ENCODE measurements around the gene MRPL44. TPM values are rescaled to one million over a fixed set of nuclear protein-coding genes. Genes with fewer than 3 reads are reported as not detected.
"Not testable (repeated sequence)": the region's sequence is repeated elsewhere in the genome, so short reads cannot be mapped to it uniquely, and the experiment has no call there.

Gene MRPL44
- total RNA-seq, 2 experiments from 2014 or later = 37.5 to 39.7 TPM

- DNase-seq (no peak), ATAC-seq (no peak)
- Mint-ChIP-seq H3K36me3 (ENCODE audit: low read depth) (peaks cover 37% of the 10 kb centered on the region), H3K27ac (peak overlapping the region; percentile 78), H3K4me1 (peaks cover 77% of the 10 kb centered on the region), H3K27me3 (no peaks in the 10 kb centered on the region), H3K9me3 (ENCODE audit: low read depth) (peaks cover 5% of the 10 kb centered on the region), H3K4me3 (no peak overlapping the region)
- intact Hi-C loops (cut with DNase I, micrococcal nuclease) = loop anchor here (2.0 to 5.0 kb wide), 3 partner anchors 40 to 123 kb away; no protein-coding TSS in a partner anchor
- CTCF ChIA-PET = interaction anchor here (0.6 to 1.2 kb wide), 3 partner anchors 54 to 126 kb away, joined by 3 to 4 read pairs (median 3); no protein-coding TSS in a partner anchor
- POLR2A ChIA-PET = no interaction called here
Measured at GRCh38 chr2:223937535-223937934, 19.7 kb upstream of the MRPL44 start.

DNA sequence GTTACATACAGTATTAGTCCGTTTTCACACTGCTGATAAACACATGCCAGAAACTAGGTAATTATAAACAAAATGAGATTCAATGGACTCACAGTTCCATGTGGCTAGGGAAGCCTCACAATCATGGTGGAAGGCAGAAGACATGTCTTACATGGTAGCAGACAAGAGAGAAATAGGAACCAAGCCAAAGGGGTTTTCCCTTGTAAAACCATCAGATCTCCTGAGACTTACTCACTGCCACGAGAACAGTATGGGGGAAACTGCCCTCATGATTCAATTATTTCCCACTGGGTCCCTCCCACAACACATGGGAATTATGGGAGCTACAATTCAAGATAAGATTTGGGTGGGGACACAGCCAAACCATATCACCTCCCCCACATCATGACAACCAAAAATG lies 17.8 kb upstream of the MRPL44 start:
- intact Hi-C loops (cut with DNase I, micrococcal nuclease) = loop anchor here in 1 of 2 experiments (5.0 kb wide), 1 partner anchor 42 kb away; no protein-coding TSS in a partner anchor
- ChIA-PET POLR2A (interaction anchor here (0.7 kb wide), 1 partner anchor 110 kb away, joined by 3 read pairs; no protein-coding TSS in a partner anchor), CTCF (interaction anchor here (1.2 kb wide), 1 partner anchor 31 kb away, joined by 3 read pairs; no protein-coding TSS in a partner anchor)
- H3K27me3 Mint-ChIP-seq; H3K4me3 Mint-ChIP-seq; H3K9me3 Mint-ChIP-seq (ENCODE audit: low read depth); DNase-seq: not testable (repeated sequence)
- Mint-ChIP-seq H3K36me3 (ENCODE audit: low read depth) (peaks cover 45% of the 10 kb centered on the region), H3K4me1 (peaks cover 75% of the 10 kb centered on the region), H3K27ac (peak overlapping the region; percentile 82)
- peak; percentile 14 for ATAC-seq

- Mint-ChIP-seq H3K9me3 (ENCODE audit: low read depth) (peaks cover 7% of the 10 kb centered on the region), H3K27ac (peak overlapping the region; percentile 99), H3K4me1 (peaks cover 65% of the 10 kb centered on the region), H3K27me3 (peaks cover 1% of the 10 kb centered on the region), H3K4me3 (peak overlapping the region; percentile 61), H3K36me3 (ENCODE audit: low read depth) (peaks cover 44% of the 10 kb centered on the region)
- DNase-seq = peak; percentile 90
- ChIA-PET CTCF (interaction anchor here (0.6 to 1.6 kb wide), 13 partner anchors 8 to 986 kb away, joined by 3 to 10 read pairs (median 4); no protein-coding TSS in a partner anchor), POLR2A (interaction anchor here (0.6 to 1.1 kb wide), 10 partner anchors 8 to 1289 kb away, joined by 3 to 20 read pairs (median 5); no protein-coding TSS in a partner anchor)
- intact Hi-C loops (cut with DNase I, micrococcal nuclease) = loop anchor here (1.0 to 10.0 kb wide), 6 partner anchors 16 to 1079 kb away; partner anchors contain the start of genes ACSL3 (in 1 of the 2) and MRPL44 (in 1 of the 2)
- ATAC-seq = peak; percentile 85
Measured at GRCh38 chr2:223941579-223942277, 15.5 kb upstream of the MRPL44 start.

DNA sequence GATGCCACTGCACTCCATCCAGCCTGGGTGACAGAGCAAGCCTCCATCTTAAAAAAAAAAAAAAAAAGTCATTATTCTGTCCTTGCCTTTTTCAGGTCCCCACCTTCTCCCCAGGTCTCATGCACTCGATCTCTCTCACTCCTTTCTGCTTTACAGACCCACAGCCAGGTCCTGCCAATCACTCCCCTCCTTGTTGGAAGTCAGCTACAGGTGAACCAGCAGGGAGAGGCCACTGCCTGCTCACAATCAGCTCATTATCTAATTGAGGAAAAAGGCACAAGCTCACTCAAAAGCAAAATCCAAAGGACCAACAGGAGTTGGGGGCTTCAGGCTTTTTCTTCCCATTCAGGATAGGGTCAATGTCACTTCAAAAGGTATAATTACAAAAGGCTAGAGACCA lies 14.1 kb upstream of the MRPL44 start:
- ATAC-seq = no peak
- H3K4me1 Mint-ChIP-seq = peaks cover 64% of the 10 kb centered on the region
- CTCF ChIA-PET = interaction anchor here (1.0 to 1.3 kb wide), 3 partner anchors 12 to 163 kb away, joined by 3 to 5 read pairs (median 3); no protein-coding TSS in a partner anchor

DNA sequence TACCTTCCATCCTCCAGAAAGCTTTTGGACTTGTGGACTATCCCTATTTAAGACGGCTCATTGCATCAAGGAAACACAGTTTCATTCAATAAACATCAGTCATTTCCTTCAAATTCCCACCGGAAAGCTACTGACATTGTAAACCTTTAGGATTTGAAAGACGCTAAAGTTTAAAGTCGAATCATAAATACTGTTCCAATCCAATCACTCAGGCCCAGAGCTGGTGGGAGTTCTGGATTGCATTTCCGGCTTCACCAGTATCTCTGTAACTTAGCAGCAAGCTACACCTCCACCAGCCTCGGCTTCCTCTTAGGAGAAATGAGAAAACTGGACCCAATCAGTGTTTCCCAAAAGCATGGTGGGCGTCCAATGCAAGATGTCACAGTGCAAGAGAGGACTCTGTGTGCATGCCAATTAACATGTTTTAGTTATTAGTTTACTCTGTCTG lies 13.7 kb upstream of the MRPL44 start:
- Mint-ChIP-seq H3K4me1 (peaks cover 63% of the 10 kb centered on the region), H3K4me3 (peak overlapping the region; percentile 90), H3K9me3 (ENCODE audit: low read depth) (peaks cover 5% of the 10 kb centered on the region), H3K27me3 (peaks cover 1% of the 10 kb centered on the region), H3K36me3 (ENCODE audit: low read depth) (peaks cover 35% of the 10 kb centered on the region), H3K27ac (peak overlapping the region; percentile 90)
- CTCF ChIA-PET = interaction anchor here (1.0 to 1.3 kb wide), 3 partner anchors 12 to 163 kb away, joined by 3 to 5 read pairs (median 3); no protein-coding TSS in a partner anchor
- intact Hi-C loops (cut with DNase I, micrococcal nuclease) = loop anchor here (2.0 to 10.0 kb wide), 6 partner anchors 183 to 1081 kb away; partner anchors contain the start of genes ACSL3 (in 1 of the 2) and CUL3 (in 1 of the 2)
- POLR2A ChIA-PET = interaction anchor here (0.6 kb wide), 1 partner anchor 56 kb away, joined by 3 read pairs; no protein-coding TSS in a partner anchor
- no peak for DNase-seq
- ATAC-seq = no peak

More for the DNA sequence above, 14.1 kb upstream of the MRPL44 start:
- Mint-ChIP-seq H3K9me3 (ENCODE audit: low read depth) (peaks cover 5% of the 10 kb centered on the region), H3K27me3 (peaks cover 1% of the 10 kb centered on the region), H3K4me3 (peak overlapping the region; percentile 90), H3K36me3 (ENCODE audit: low read depth) (peaks cover 37% of the 10 kb centered on the region), H3K27ac (peak overlapping the region; percentile 90)
- POLR2A ChIA-PET = interaction anchor here (0.6 kb wide), 1 partner anchor 57 kb away, joined by 3 read pairs; no protein-coding TSS in a partner anchor
- intact Hi-C loops (cut with DNase I, micrococcal nuclease) = loop anchor here (2.0 to 10.0 kb wide), 5 partner anchors 182 to 1081 kb away; partner anchors contain the start of gene ACSL3 (in 1 of the 2)
- no peak for DNase-seq

DNA sequence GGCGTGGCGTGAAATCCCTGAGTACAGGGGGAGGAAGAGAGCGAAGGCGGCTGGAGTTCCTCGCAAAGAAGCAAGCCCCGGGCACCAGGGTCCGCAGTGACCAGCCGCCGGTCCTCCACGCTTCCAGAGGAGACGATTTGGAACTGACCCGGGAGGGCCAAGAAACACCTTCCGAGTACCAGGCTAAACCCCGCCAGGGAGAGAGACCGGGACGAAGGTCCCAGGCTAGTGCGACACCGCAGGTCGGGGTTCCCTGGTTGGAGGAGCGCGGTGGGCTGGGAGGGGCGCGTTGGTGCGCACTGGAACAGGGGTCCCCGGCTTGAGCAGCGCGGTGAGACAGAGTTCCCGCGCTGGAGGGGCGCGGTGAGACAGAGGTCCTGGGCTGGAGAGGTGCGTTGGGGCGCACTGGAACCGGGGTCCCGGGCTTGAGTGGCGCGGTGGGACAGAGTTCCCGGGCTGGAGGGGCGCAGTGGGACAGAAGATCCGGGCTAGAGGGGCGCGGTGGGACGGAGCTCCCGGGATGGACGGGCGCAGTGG lies 13.0 kb upstream of the MRPL44 start:
- Mint-ChIP-seq H3K4me3 (peak overlapping the region; percentile 90), H3K36me3 (ENCODE audit: low read depth) (peaks cover 29% of the 10 kb centered on the region), H3K9me3 (ENCODE audit: low read depth) (peaks cover 5% of the 10 kb centered on the region), H3K27ac (peak overlapping the region; percentile 90), H3K27me3 (peaks cover 1% of the 10 kb centered on the region), H3K4me1 (peaks cover 62% of the 10 kb centered on the region)
- CTCF ChIA-PET = interaction anchor here (1.3 to 1.9 kb wide), 2 partner anchors 11 to 26 kb away, joined by 5 to 6 read pairs; no protein-coding TSS in a partner anchor
- intact Hi-C loops (cut with DNase I, micrococcal nuclease) = loop anchor here (2.0 to 10.0 kb wide), 5 partner anchors 249 to 1082 kb away; partner anchors contain the start of genes ACSL3 (in 1 of the 2) and CUL3 (in 1 of the 2)
- DNase-seq = peak; percentile 58
- POLR2A ChIA-PET = no interaction called here
- ATAC-seq = no peak

GRCh38 chr2:223944703-223945531 lies 12.3 kb upstream of the MRPL44 start, which contains the start of gene WDFY1:
TSS of gene WDFY1 (minus strand) at chr2:223945335. CDS start at chr2:223945284, 51 bp downstream.
- Mint-ChIP-seq H3K36me3 (ENCODE audit: low read depth) (peaks cover 22% of the 10 kb centered on the region), H3K4me3 (peak within 1 kb of the TSS; percentile 90), H3K27me3 (peaks cover 1% of the 10 kb centered on the region), H3K27ac (peak within 1 kb of the TSS; percentile 90), H3K4me1 (peaks cover 62% of the 10 kb centered on the region), H3K9me3 (ENCODE audit: low read depth) (peaks cover 5% of the 10 kb centered on the region)
- DNase-seq (peak; percentile 90), ATAC-seq (peak; percentile 52)
- ChIA-PET CTCF (interaction anchor here (0.9 to 1.9 kb wide), 2 partner anchors 25 to 184 kb away, joined by 3 to 6 read pairs; no protein-coding TSS in a partner anchor), POLR2A (interaction anchor here (0.6 kb wide), 1 partner anchor 16 kb away, joined by 3 read pairs; no protein-coding TSS in a partner anchor)
- intact Hi-C loops (cut with DNase I, micrococcal nuclease) = loop anchor here (1.0 to 10.0 kb wide), 7 partner anchors 12 to 1523 kb away; partner anchors contain the start of genes MRPL44 (in 2 of the 2), ACSL3 (in 1 of the 2), CUL3 (in 1 of the 2) and SGPP2 (in 1 of the 2)

GRCh38 chr2:223945755-223946154 lies 11.5 kb upstream of the MRPL44 start:
- H3K4me3 Mint-ChIP-seq = peak overlapping the region; percentile 90
- ChIA-PET CTCF (interaction anchor here (1.9 kb wide), 1 partner anchor 25 kb away, joined by 6 read pairs; no protein-coding TSS in a partner anchor), POLR2A (no interaction called here)
- DNase-seq (no peak), ATAC-seq (no peak)
- peaks cover 1% of the 10 kb centered on the region for H3K27me3 Mint-ChIP-seq
- peak overlapping the region; percentile 80 for H3K27ac Mint-ChIP-seq
- peaks cover 17% of the 10 kb centered on the region for H3K36me3 Mint-ChIP-seq (ENCODE audit: low read depth)
- intact Hi-C loops (cut with DNase I, micrococcal nuclease) = loop anchor here (1.0 to 10.0 kb wide), 4 partner anchors 12 to 1523 kb away; partner anchors contain the start of genes MRPL44 (in 2 of the 2), CUL3 (in 1 of the 2) and SGPP2 (in 1 of the 2)
- H3K9me3 Mint-ChIP-seq (ENCODE audit: low read depth) = peaks cover 5% of the 10 kb centered on the region
- peaks cover 67% of the 10 kb centered on the region for H3K4me1 Mint-ChIP-seq

GRCh38 chr2:223947711-223948205 lies 9.5 kb upstream of the MRPL44 start:
- ATAC-seq (no peak), DNase-seq (no peak)
- Mint-ChIP-seq H3K27ac (peak overlapping the region; percentile 78), H3K4me1 (peaks cover 66% of the 10 kb centered on the region), H3K36me3 (ENCODE audit: low read depth) (peaks cover 10% of the 10 kb centered on the region), H3K27me3 (peaks cover 1% of the 10 kb centered on the region), H3K9me3 (ENCODE audit: low read depth) (peaks cover 1% of the 10 kb centered on the region), H3K4me3 (no peak overlapping the region)
- ChIA-PET CTCF (no interaction called here), POLR2A (no interaction called here)
- intact Hi-C loops (cut with DNase I, micrococcal nuclease) = loop anchor here (5.0 to 10.0 kb wide), 2 partner anchors 253 to 1525 kb away; partner anchors contain the start of gene SGPP2 (in 1 of the 2)
